Endothelial cell of umbilical vein (primary cell): ENCODE data around the gene USP19. TPM values are rescaled to one million over a fixed set of nuclear protein-coding genes. Genes with fewer than 3 reads are reported as not detected.

ENCODE experiments used
- BruUV-seq: library from RNA; stranded (reverse); fragments of 400-500 nt; replicated peaks from 2 replicates; lab custom pipeline; 2021; lab: Mats Ljungman, UMichigan
- CTCF ChIA-PET: fragments of 300-600, 350-600 bp; sonication (Branson Sonifier 250); formaldehyde crosslinking; loops from one replicate; lab custom pipeline; 2021; ENCODE audit warnings: antibody characterized with exemption, inconsistent platforms; lab: Charles Lee
- POLR2A ChIA-PET: fragments of 300-600, 350-600 bp; sonication (Branson Sonifier 250); formaldehyde crosslinking; loops from one replicate; lab custom pipeline; 2021; ENCODE audit warnings: antibody characterized with exemption, inconsistent platforms; lab: Charles Lee
- DNase-seq: peaks from one replicate; pipeline ENCODE4 v3.0.0-alpha.2; 2011; ENCODE audit warnings: low read depth, low spot score
- FAIRE-seq: peaks from 2 replicates; lab custom pipeline; 2011; peaks lifted over from hg19 to GRCh38; lab: Jason Lieb, UNC
- H2AFZ ChIP-seq: 2 replicates; pipeline ENCODE4 v1.6.0; 2012; ENCODE audit warnings: low read depth, low read length, control low read depth, inconsistent platforms
- H3K27ac ChIP-seq: 2 replicates; pipeline ENCODE4 v1.5.1; 2011; ENCODE audit warnings: low read depth, mild to moderate bottlenecking, control low read depth, low read length, moderate library complexity; ENCODE audit not compliant: insufficient read depth
- H3K27me3 ChIP-seq, 2 experiments: 2 replicates each; pipeline versions ENCODE4 v1.6.0 to v1.6.1; 2011; ENCODE audit warnings: low read length in 2 of 2, mixed read lengths in 1 of 2; ENCODE audit not compliant: control insufficient read depth in 2 of 2, insufficient read depth in 2 of 2
- H3K36me3 ChIP-seq, 2 experiments: 2 replicates in 1 of 2; 3 replicates in 1 of 2; pipeline ENCODE4 v1.5.1; 2011; ENCODE audit warnings: low read length in 2 of 2, mild to moderate bottlenecking in 1 of 2, moderate library complexity in 1 of 2; ENCODE audit not compliant: control insufficient read depth in 2 of 2, insufficient read depth in 2 of 2; ENCODE audit errors: extremely low read depth in 1 of 2
- H3K4me1 ChIP-seq: 3 replicates; pipeline ENCODE4 v1.5.1; 2011; ENCODE audit warnings: mild to moderate bottlenecking, low read length; ENCODE audit not compliant: control insufficient read depth, insufficient read depth; ENCODE audit errors: extremely low read depth
- H3K4me2 ChIP-seq: 2 replicates; pipeline ENCODE4 v1.6.1; 2011; ENCODE audit warnings: low read length, control low read depth, mixed read lengths; ENCODE audit not compliant: insufficient read depth
- H3K4me3 ChIP-seq, 3 experiments: fragments of 200-600 bp in 1 of 3; sonication (generic), shearing (Covaris generic) in 1 of 3; replicated peaks in 1 of 3; 2 replicates each; pipeline ENCODE4 v1.5.1; 2011 to 2016; ENCODE audit warnings: control low read depth in 3 of 3, low read length in 3 of 3, mild to moderate bottlenecking in 2 of 3, inconsistent platforms in 1 of 3, low read depth in 1 of 3, moderate library complexity in 1 of 3; ENCODE audit not compliant: insufficient read depth in 1 of 3
- H3K79me2 ChIP-seq: 2 replicates; pipeline ENCODE4 v1.6.0; 2012; ENCODE audit warnings: low read length, inconsistent platforms; ENCODE audit not compliant: control insufficient read depth, insufficient read depth
- H3K9ac ChIP-seq: replicated peaks from 2 replicates; pipeline ENCODE3; 2011; ENCODE audit warnings: low read length, control low read depth; ENCODE audit not compliant: insufficient read depth; ENCODE audit errors: extremely low read depth
- H3K9me1 ChIP-seq: replicated peaks from 3 replicates; pipeline ENCODE4 v1.6.0; 2011; ENCODE audit warnings: mild to moderate bottlenecking, low read length; ENCODE audit not compliant: control insufficient read depth, insufficient read depth; ENCODE audit errors: extremely low read depth
- H3K9me3 ChIP-seq: replicated peaks from 2 replicates; pipeline ENCODE4 v1.5.1; 2012; ENCODE audit warnings: low read length, inconsistent platforms; ENCODE audit not compliant: control insufficient read depth, insufficient read depth
- H4K20me1 ChIP-seq: replicated peaks from 2 replicates; pipeline ENCODE3; 2011; ENCODE audit warnings: mild to moderate bottlenecking, low read length; ENCODE audit not compliant: control insufficient read depth, insufficient read depth; ENCODE audit errors: extremely low read depth
- EZH2 ChIP-seq: IDR thresholded peaks from 2 replicates; pipeline ENCODE4 v1.6.1; 2012; ENCODE audit warnings: borderline replicate concordance, low read depth, mild to moderate bottlenecking, moderate library complexity, low read length, inconsistent platforms; ENCODE audit not compliant: severe bottlenecking
- FOS ChIP-seq: IDR thresholded peaks from 2 replicates; pipeline ENCODE4 v1.6.1; 2011; ENCODE audit warnings: mild to moderate bottlenecking, low read length, moderate library complexity, borderline replicate concordance; ENCODE audit not compliant: insufficient read depth
- GATA2 ChIP-seq: IDR thresholded peaks from 2 replicates; pipeline ENCODE4 v1.7.0; 2011; ENCODE audit warnings: low read depth, mild to moderate bottlenecking, moderate library complexity, mixed read lengths, low read length; ENCODE audit not compliant: insufficient read length, insufficient read depth
- JUN ChIP-seq: IDR thresholded peaks from 2 replicates; pipeline ENCODE4 v1.6.1; 2011; ENCODE audit warnings: borderline replicate concordance, low read depth; ENCODE audit not compliant: insufficient read length, insufficient read depth
- MAX ChIP-seq: IDR thresholded peaks from 2 replicates; pipeline ENCODE4 v1.6.1; 2011; ENCODE audit not compliant: insufficient read depth, insufficient read length
- MYC ChIP-seq: IDR thresholded peaks from one replicate; pipeline ENCODE4 v1.6.1; 2011; ENCODE audit warnings: mild to moderate bottlenecking, low read depth, low read length
- POLR2A ChIP-seq: IDR thresholded peaks from 2 replicates; pipeline ENCODE4 v1.6.1; 2012; ENCODE audit warnings: low read depth, mild to moderate bottlenecking, control low read depth, low read length
- POLR2AphosphoS5 ChIP-seq: IDR thresholded peaks from 2 replicates; pipeline ENCODE4 v1.6.1; 2012; ENCODE audit warnings: low read depth, mild to moderate bottlenecking, control low read depth, low read length, moderate library complexity; ENCODE audit not compliant: insufficient read depth
- dilution Hi-C: fragments of 300-500 bp; cut with MboI; formaldehyde crosslinking; loops from one replicate; pipeline ENCODE4 v1.15.0; 2019; ENCODE audit warnings: low sequenced_read_pairs; ENCODE audit not compliant: extremely low pct_ligation_motif_present
- intact Hi-C: fragments of 100-400 bp; cut with micrococcal nuclease; formaldehyde crosslinking; loops from one replicate; pipeline ENCODE4 v1.10.0; 2022
- polyA plus RNA-seq, 4 experiments: library from polyadenylated mRNA; depleted of rRNA in 3 of 4; stranded (reverse) in 3 of 4; unstranded in 1 of 4; fragments of >200 nt; gene quantifications; 2 replicates each; pipeline versions ENCODE4 v1.2.1 to v1.2.3, GENCODE V29; 2011 to 2012; ENCODE audit warnings: missing spikeins in 1 of 4
- total RNA-seq: library from RNA; stranded (reverse); gene quantifications from 2 replicates; pipeline ENCODE4 v1.2.3, GENCODE V29; 2021
- TF ChIP-seq, protein P1 (sequence below), 2 donors: IDR thresholded peaks; 1 replicate in 1 of 2; 2 replicates in 1 of 2; pipeline ENCODE4 v1.5.1; 2011; ENCODE audit warnings: low read length in 2 of 2, mild to moderate bottlenecking in 2 of 2, moderate library complexity in 2 of 2, control low read depth in 1 of 2, inconsistent platforms in 1 of 2, low read depth in 1 of 2; ENCODE audit not compliant: insufficient read depth in 1 of 2; ENCODE audit errors: extremely low read depth in 1 of 2

USP19 gene
- total and polyA plus RNA-seq, 2 donors (not counting 3 experiments of a cell fraction or from before 2014, with no cell fraction given): 31.3 to 39.1 TPM

- TF ChIP-seq, protein P1, sequence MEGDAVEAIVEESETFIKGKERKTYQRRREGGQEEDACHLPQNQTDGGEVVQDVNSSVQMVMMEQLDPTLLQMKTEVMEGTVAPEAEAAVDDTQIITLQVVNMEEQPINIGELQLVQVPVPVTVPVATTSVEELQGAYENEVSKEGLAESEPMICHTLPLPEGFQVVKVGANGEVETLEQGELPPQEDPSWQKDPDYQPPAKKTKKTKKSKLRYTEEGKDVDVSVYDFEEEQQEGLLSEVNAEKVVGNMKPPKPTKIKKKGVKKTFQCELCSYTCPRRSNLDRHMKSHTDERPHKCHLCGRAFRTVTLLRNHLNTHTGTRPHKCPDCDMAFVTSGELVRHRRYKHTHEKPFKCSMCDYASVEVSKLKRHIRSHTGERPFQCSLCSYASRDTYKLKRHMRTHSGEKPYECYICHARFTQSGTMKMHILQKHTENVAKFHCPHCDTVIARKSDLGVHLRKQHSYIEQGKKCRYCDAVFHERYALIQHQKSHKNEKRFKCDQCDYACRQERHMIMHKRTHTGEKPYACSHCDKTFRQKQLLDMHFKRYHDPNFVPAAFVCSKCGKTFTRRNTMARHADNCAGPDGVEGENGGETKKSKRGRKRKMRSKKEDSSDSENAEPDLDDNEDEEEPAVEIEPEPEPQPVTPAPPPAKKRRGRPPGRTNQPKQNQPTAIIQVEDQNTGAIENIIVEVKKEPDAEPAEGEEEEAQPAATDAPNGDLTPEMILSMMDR (IDR thresholded peaks at IDR 0.05; ENCODE audit: extremely low read depth in 1 of 2, insufficient read depth in 1 of 2, low read depth in 1 of 2, low read length in 2 of 2): no peak
- TF ChIP-seq JUN: no peak
- TF ChIP-seq GATA2: no peak
- no peak for TF ChIP-seq MAX
- TF ChIP-seq MYC: no peak
- no peak for TF ChIP-seq POLR2AphosphoS5
- no peak for TF ChIP-seq EZH2
- no peak for TF ChIP-seq FOS
- TF ChIP-seq POLR2A: no peak
- H3K79me2 ChIP-seq: peaks cover 51% of the 10 kb centered on the region
- dilution Hi-C loops (no loop called here), intact Hi-C loops (loop anchor here (5.0 kb wide), 3 partner anchors 249 to 334 kb away; partner anchors contain the start of genes NICN1, RHOA, TCTA and USP4)
- H3K9me3 ChIP-seq: no peaks in the 10 kb centered on the region
- H3K27me3 ChIP-seq: no peaks in the 10 kb centered on the region
- peak overlapping the region; percentile 96 for H3K4me2 ChIP-seq
- peaks cover 6 to 9% of the 10 kb centered on the region in 2 experiments for H3K36me3 ChIP-seq
- peak overlapping the region; percentile 93 for H3K27ac ChIP-seq
- H4K20me1 ChIP-seq: peaks cover 11% of the 10 kb centered on the region
- FAIRE-seq (peak; percentile 60), DNase-seq (peak; percentile 83)
- H3K9ac ChIP-seq: peak overlapping the region; percentile 99
- ChIA-PET POLR2A (interaction anchor here (0.6 to 2.6 kb wide), 10 partner anchors 10 to 319 kb away, joined by 3 to 19 read pairs (median 6); partner anchors contain the start of genes IMPDH2, NDUFAF3, RHOA and USP19), CTCF (interaction anchor here (0.8 to 3.2 kb wide), 14 partner anchors 12 to 378 kb away, joined by 3 to 47 read pairs (median 8); partner anchors contain the start of genes IMPDH2, KLHDC8B, LAMB2 and NDUFAF3)
- peak overlapping the region; percentile 79 to 100 (median 80) for H3K4me3 ChIP-seq
- TSS peak; percentile 86 for BruUV-seq
- peaks cover 13% of the 10 kb centered on the region for H3K4me1 ChIP-seq
- H3K9me1 ChIP-seq: no peaks in the 10 kb centered on the region
- H2AFZ ChIP-seq: no peak overlapping the region
Measured at GRCh38 chr3:49092938-49093852, 27.4 kb downstream of the USP19 start.
